H1 (cell line): Measurements from ENCODE around the gene SHISAL1. TPM values are rescaled to one million over a fixed set of nuclear protein-coding genes. Genes with fewer than 3 reads are reported as not detected.
A peak's percentile ranks its signal among the peaks of the same experiment; 100 is the strongest.

Source experiments
- CTCF ChIA-PET: fragments of 300-600 bp; sonication (Branson Sonifier 250); formaldehyde crosslinking; loops from one replicate; lab custom pipeline; 2021; ENCODE audit not compliant: partially characterized antibody; lab: Charles Lee
- POLR2A ChIA-PET: fragments of 300-600 bp; sonication (Branson Sonifier 250); formaldehyde crosslinking; loops from one replicate; lab custom pipeline; 2021; ENCODE audit warnings: inconsistent platforms; ENCODE audit not compliant: partially characterized antibody; lab: Charles Lee
- DNase-seq, 2 experiments: peaks; one replicate each; pipeline versions ENCODE4 v3.0.0 to v3.0.0-alpha.2; 2010 to 2022; ENCODE audit warnings: low spot score in 2 of 2, low read depth in 1 of 2, mixed read lengths in 1 of 2
- FAIRE-seq: peaks from 2 replicates; lab custom pipeline; 2011; peaks lifted over from hg19 to GRCh38; lab: Jason Lieb, UNC
- H2AFZ ChIP-seq: 2 replicates; pipeline ENCODE4 v1.8.1; 2012; ENCODE audit warnings: low read length, inconsistent platforms
- H2AK5ac ChIP-seq: 2 replicates; pipeline ENCODE4 v1.6.1; 2013; ENCODE audit warnings: low read depth, low read length
- H2BK120ac ChIP-seq: replicated peaks from 2 replicates; pipeline ENCODE3; 2013; ENCODE audit warnings: low read depth, low read length, inconsistent platforms
- H2BK12ac ChIP-seq: 2 replicates; pipeline ENCODE4 v1.6.1; 2013; ENCODE audit warnings: low read depth, low read length
- H2BK15ac ChIP-seq: 2 replicates; pipeline ENCODE4 v1.6.1; 2013; ENCODE audit warnings: low read length
- H2BK20ac ChIP-seq: 2 replicates; pipeline ENCODE4 v1.6.1; 2013; ENCODE audit warnings: low read length
- H2BK5ac ChIP-seq: 2 replicates; pipeline ENCODE4 v1.6.1; 2013; ENCODE audit warnings: low read depth, low read length
- H3K14ac ChIP-seq: 2 replicates; pipeline ENCODE4 v1.6.1; 2013; ENCODE audit warnings: inconsistent platforms; ENCODE audit not compliant: insufficient read length
- H3K18ac ChIP-seq: 2 replicates; pipeline ENCODE4 v1.6.1; 2013; ENCODE audit warnings: low read length; ENCODE audit errors: extremely low read depth
- H3K23ac ChIP-seq: 2 replicates; pipeline ENCODE4 v1.6.1; 2013; ENCODE audit warnings: inconsistent platforms; ENCODE audit not compliant: insufficient read length
- H3K23me2 ChIP-seq: 2 replicates; pipeline ENCODE4 v1.6.1; 2013; ENCODE audit warnings: low read depth, low read length
- H3K27ac ChIP-seq: 2 replicates; pipeline ENCODE4 v1.6.1; 2011; ENCODE audit warnings: low read depth, low read length, inconsistent platforms
- H3K27me3 ChIP-seq, 4 experiments: replicated peaks in 1 of 4; 1 replicate in 1 of 4; 2 replicates in 3 of 4; pipeline versions ENCODE4 v1.6.1 to v1.8.1; 2011 to 2013; ENCODE audit warnings: low read length in 3 of 4, mild to moderate bottlenecking in 3 of 4, inconsistent platforms in 2 of 4, mixed read lengths in 2 of 4, moderate library complexity in 1 of 4; ENCODE audit not compliant: control insufficient read depth in 3 of 4, insufficient read depth in 3 of 4; ENCODE audit errors: extremely low read depth in 1 of 4
- H3K36me3 ChIP-seq, 4 experiments: 2 replicates each; pipeline versions ENCODE4 v1.6.1 to v1.8.1; 2011 to 2013; ENCODE audit warnings: mild to moderate bottlenecking in 4 of 4, low read length in 3 of 4, moderate library complexity in 2 of 4, control low read depth in 1 of 4, inconsistent platforms in 1 of 4; ENCODE audit not compliant: insufficient read depth in 4 of 4, control insufficient read depth in 2 of 4
- H3K4ac ChIP-seq: replicated peaks from 2 replicates; pipeline ENCODE3; 2013; ENCODE audit warnings: low read length, low read depth, mixed read lengths, inconsistent platforms; ENCODE audit not compliant: insufficient read length
- H3K4me1 ChIP-seq, 4 experiments: replicated peaks in 1 of 4; 1 replicate in 1 of 4; 2 replicates in 3 of 4; pipeline versions ENCODE4 v1.6.1 to v1.8.1; 2011 to 2013; ENCODE audit warnings: low read length in 3 of 4, inconsistent platforms in 2 of 4, mixed read lengths in 1 of 4; ENCODE audit not compliant: insufficient read depth in 4 of 4, control insufficient read depth in 3 of 4
- H3K4me2 ChIP-seq, 2 experiments: 2 replicates each; pipeline versions ENCODE4 v1.6.1 to v1.8.1; 2011 to 2013; ENCODE audit warnings: low read depth in 2 of 2, low read length in 2 of 2, control low read depth in 1 of 2, inconsistent platforms in 1 of 2, mild to moderate bottlenecking in 1 of 2; ENCODE audit not compliant: insufficient read depth in 1 of 2
- H3K4me3 ChIP-seq, 4 experiments: fragments of 200-600, 300-600 bp in 1 of 4; sonication (generic), shearing (Covaris generic), sonication (Bioruptor Twin) in 1 of 4; 2 replicates each; pipeline versions ENCODE4 v1.5.1 to v1.8.1; 2011 to 2016; ENCODE audit warnings: low read length in 4 of 4, low read depth in 3 of 4, control low read depth in 2 of 4, inconsistent platforms in 2 of 4, mild to moderate bottlenecking in 2 of 4, mixed read lengths in 1 of 4, moderate library complexity in 1 of 4; ENCODE audit not compliant: insufficient read depth in 2 of 4; ENCODE audit errors: extremely low read depth in 1 of 4
- H3K56ac ChIP-seq: replicated peaks from 2 replicates; pipeline ENCODE3; 2013; ENCODE audit warnings: low read depth, mild to moderate bottlenecking, mixed read lengths, low read length, inconsistent platforms; ENCODE audit not compliant: insufficient read length
- H3K79me1 ChIP-seq: 2 replicates; pipeline ENCODE4 v1.6.1; 2013; ENCODE audit warnings: low read depth, low read length, control low read depth
- H3K79me2 ChIP-seq, 2 experiments: 2 replicates each; pipeline versions ENCODE4 v1.6.1 to v1.8.1; 2012 to 2013; ENCODE audit warnings: low read length in 2 of 2, mild to moderate bottlenecking in 2 of 2, inconsistent platforms in 1 of 2; ENCODE audit not compliant: insufficient read depth in 2 of 2, control insufficient read depth in 1 of 2
- H3K9ac ChIP-seq, 4 experiments: replicated peaks in 1 of 4; 1 replicate in 1 of 4; 2 replicates in 3 of 4; pipeline versions ENCODE4 v1.6.1 to v1.8.1; 2011 to 2013; ENCODE audit warnings: low read depth in 3 of 4, low read length in 3 of 4, control low read depth in 2 of 4, mild to moderate bottlenecking in 2 of 4, moderate library complexity in 2 of 4, inconsistent platforms in 1 of 4; ENCODE audit errors: extremely low read depth in 1 of 4
- H3K9me3 ChIP-seq, 2 experiments: 2 replicates each; pipeline versions ENCODE4 v1.6.1 to v1.8.1; 2012 to 2013; ENCODE audit warnings: mild to moderate bottlenecking in 2 of 2, moderate library complexity in 2 of 2, control low read depth in 1 of 2, inconsistent platforms in 1 of 2, low read depth in 1 of 2, low read length in 1 of 2, mixed read lengths in 1 of 2; ENCODE audit not compliant: insufficient read depth in 2 of 2
- H4K20me1 ChIP-seq, 2 experiments: replicated peaks in 1 of 2; 2 replicates each; pipeline versions ENCODE3 to v1.8.1; 2011 to 2013; ENCODE audit warnings: inconsistent platforms in 2 of 2, low read length in 2 of 2, mild to moderate bottlenecking in 1 of 2; ENCODE audit not compliant: insufficient read depth in 2 of 2, control insufficient read depth in 1 of 2
- H4K5ac ChIP-seq: 2 replicates; pipeline ENCODE4 v1.6.1; 2013; ENCODE audit warnings: low read length, low read depth, mixed read lengths, inconsistent platforms; ENCODE audit not compliant: insufficient read length
- H4K8ac ChIP-seq: 2 replicates; pipeline ENCODE4 v1.8.0; 2013; ENCODE audit warnings: mild to moderate bottlenecking, moderate library complexity, low read length, inconsistent platforms; ENCODE audit not compliant: insufficient read depth; ENCODE audit errors: extremely low read depth
- H4K91ac ChIP-seq: replicated peaks from 2 replicates; pipeline ENCODE3; 2013; ENCODE audit warnings: low read length, mixed read lengths, inconsistent platforms; ENCODE audit not compliant: insufficient read length
- BRCA1 ChIP-seq: IDR thresholded peaks from 2 replicates; pipeline ENCODE4 v1.6.1; 2012; ENCODE audit warnings: low read depth, low read length, improper control_type of control experiment
- CBX8 ChIP-seq: fragments of 300-800, 300-1000 bp; sonication (generic); IDR thresholded peaks from 2 replicates; pipeline ENCODE4 v1.7.1; 2016; ENCODE audit warnings: low read depth, low read length, borderline replicate concordance
- CEBPB ChIP-seq: IDR thresholded peaks from 2 replicates; pipeline ENCODE4 v1.6.1; 2012; ENCODE audit warnings: low read depth, low read length
- CHD1 ChIP-seq: IDR thresholded peaks from 2 replicates; pipeline ENCODE4 v1.6.1; 2012; ENCODE audit warnings: low read depth, low read length, improper control_type of control experiment
- CTBP2 ChIP-seq: IDR thresholded peaks from 2 replicates; pipeline ENCODE4 v1.7.0; 2011; ENCODE audit warnings: borderline replicate concordance, mild to moderate bottlenecking, moderate library complexity, mixed read lengths, low read length; ENCODE audit not compliant: insufficient read depth, insufficient read length
- RAD21 ChIP-seq, 2 experiments: IDR thresholded peaks in 1 of 2; conservative IDR thresholded peaks in 1 of 2; 2 replicates each; pipeline ENCODE4 v1.6.1; 2011; ENCODE audit warnings: low read depth in 2 of 2, low read length in 2 of 2, improper control_type of control experiment in 1 of 2, inconsistent platforms in 1 of 2, mild to moderate bottlenecking in 1 of 2, moderate library complexity in 1 of 2
- SAP30 ChIP-seq: fragments of 300-600 bp; sonication (generic); IDR thresholded peaks from 2 replicates; pipeline ENCODE4 v1.7.1; 2012; ENCODE audit warnings: low read length, moderate library complexity, mild to moderate bottlenecking, inconsistent platforms; ENCODE audit not compliant: insufficient read depth, insufficient replicate concordance
- SP2 ChIP-seq: IDR thresholded peaks from 2 replicates; pipeline ENCODE4 v1.6.1; 2012; ENCODE audit warnings: mild to moderate bottlenecking, low read length, inconsistent platforms
- SUZ12 ChIP-seq: fragments of 200-600 bp; sonication (generic); IDR thresholded peaks from 2 replicates; pipeline ENCODE4 v1.6.1; 2012; ENCODE audit warnings: mild to moderate bottlenecking, inconsistent platforms, low read length, moderate library complexity, mixed read lengths
- TEAD4 ChIP-seq: IDR thresholded peaks from 2 replicates; pipeline ENCODE4 v1.6.1; 2012; ENCODE audit warnings: low read depth, low read length, inconsistent platforms, mixed read lengths
- ZNF274 ChIP-seq: IDR thresholded peaks from 2 replicates; pipeline ENCODE4 v1.7.0; 2012; ENCODE audit warnings: low read length, borderline replicate concordance; ENCODE audit errors: extremely low read depth
- WGBS, 2 experiments: shearing (Covaris generic) in 1 of 2; methylation state at CpG; one replicate each; pipeline versions ENCODE4 v1.1.6 to v1.1.7; 2013 to 2015; ENCODE audit warnings: low lambda C conversion rate in 2 of 2, mixed read lengths in 2 of 2, inconsistent platforms in 1 of 2, low coverage in 1 of 2, missing lambda C conversion rate in 1 of 2; ENCODE audit not compliant: insufficient replicate concordance in 2 of 2, insufficient coverage in 1 of 2, insufficient read length in 1 of 2; ENCODE audit errors: extremely low coverage in 1 of 2, missing lambda C conversion rate in 1 of 2; 5-methylcytosine and 5-hydroxymethylcytosine counted together
- polyA plus RNA-seq, 7 experiments: library from polyadenylated mRNA; depleted of rRNA in 3 of 7; stranded (reverse) in 5 of 7; unstranded in 2 of 7; fragments of >200 nt in 5 of 7; fragments of 200-250 nt in 2 of 7; gene quantifications; 1 replicate in 5 of 7; 2 replicates in 1 of 7; 4 replicates in 1 of 7; pipeline versions ENCODE4 v1.2.1 to v1.2.3, GENCODE V29; 2011 to 2013; ENCODE audit warnings: missing spikeins in 2 of 7, mixed read lengths in 2 of 7
- total RNA-seq: library from RNA; stranded (reverse); fragmentation: NEBNext Ultra II Directional; extraction: Animal tissue kit (Norgen Biotek cat#: 25700); gene quantifications from 2 replicates; pipeline ENCODE4 v1.2.1, GENCODE V29; 2021

Gene SHISAL1
- total and polyA plus RNA-seq, 2 of the 8 experiments (the other 6 are each of a cell fraction or from before 2014, with no cell fraction given): 3.7 to 5.8 TPM

DNA sequence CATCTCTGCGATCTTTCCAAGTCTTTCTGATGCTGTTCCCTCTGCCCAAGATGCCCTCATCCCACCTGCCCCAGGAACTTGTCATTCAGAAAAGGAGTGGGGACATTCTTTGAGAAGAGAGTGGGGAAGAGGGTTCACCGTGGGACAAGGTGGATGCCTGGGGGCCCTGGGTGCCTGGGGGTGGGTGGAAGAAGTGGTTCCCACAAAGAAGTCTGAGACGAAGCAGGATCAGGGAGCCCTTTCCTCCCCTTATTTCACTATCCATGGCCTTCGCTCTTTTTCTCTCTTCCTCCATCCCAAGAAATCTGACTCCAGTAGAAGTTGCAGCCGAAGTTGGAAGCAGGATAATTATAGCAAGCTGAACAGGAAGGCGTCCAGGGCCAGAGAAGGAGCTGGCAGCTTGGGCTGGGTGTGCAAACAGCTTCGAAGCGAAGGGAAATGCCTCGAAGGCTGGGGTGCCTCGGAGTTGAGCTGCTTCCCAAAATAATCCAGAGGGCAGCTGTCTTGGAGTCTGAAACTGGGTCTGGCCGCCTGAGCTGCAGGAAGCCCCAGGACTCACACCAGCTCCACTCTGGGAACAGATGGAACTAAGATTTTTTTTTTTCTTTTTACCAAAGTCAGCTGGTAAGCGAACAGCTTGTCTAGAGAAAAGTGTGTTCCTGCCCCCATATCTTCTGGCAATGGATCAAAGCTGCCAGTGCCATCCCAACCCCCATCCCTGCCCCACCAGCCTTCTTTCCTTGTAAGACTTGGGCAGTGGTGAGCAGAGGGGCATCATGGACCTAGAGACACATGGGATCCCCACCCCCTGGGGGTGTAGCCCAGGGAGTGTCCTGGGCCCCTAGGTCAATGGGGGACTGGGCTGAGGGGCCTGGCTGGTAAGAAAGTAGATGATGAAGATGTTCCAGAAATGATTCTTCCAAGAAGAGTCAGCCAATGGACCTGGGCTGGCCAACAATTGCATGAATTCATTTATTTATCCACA, 100.5 kb downstream of the SHISAL1 start:
- H2BK5ac ChIP-seq: no peak overlapping the region
- peak overlapping the region; percentile 7; the same call in 1 of the 2 replicates for H2BK12ac ChIP-seq
- ChIA-PET CTCF (interaction anchor here (0.9 to 1.8 kb wide), 3 partner anchors 9 to 413 kb away, joined by 3 to 5 read pairs (median 3); no protein-coding TSS in a partner anchor), POLR2A (interaction anchor here (0.8 kb wide), 1 partner anchor 495 kb away, joined by 3 read pairs; no protein-coding TSS in a partner anchor)
- no peak overlapping the region for H3K4ac ChIP-seq
- DNase-seq (peak in 1 of 2 experiments; percentile 39), FAIRE-seq (no peak)
- H2BK20ac ChIP-seq: no peak overlapping the region
- H3K36me3 ChIP-seq: no peaks in the 10 kb centered on the region; a peak in 1 of 8 replicates
- no peaks in the 10 kb centered on the region for H3K27me3 ChIP-seq
- no peaks in the 10 kb centered on the region; a peak in 1 of 7 replicates for H3K4me1 ChIP-seq
- 88% methylated on average over 12 of the region's 12 CpGs; no CpG with 5 or more reads in 1 of the 2 experiments for WGBS, 2 experiments
- no peak overlapping the region for H3K9ac ChIP-seq
- H3K56ac ChIP-seq: no peak overlapping the region
- H3K14ac ChIP-seq: no peak overlapping the region
- no peak overlapping the region for H4K8ac ChIP-seq
- no peaks in the 10 kb centered on the region for H3K79me2 ChIP-seq
- no peak overlapping the region for H3K27ac ChIP-seq
- no peak overlapping the region for H3K18ac ChIP-seq
- no peak overlapping the region for H2AK5ac ChIP-seq
- H3K23me2 ChIP-seq: peaks cover 7% of the 10 kb centered on the region; the same call in 1 of the 2 replicates
- no peak overlapping the region for H3K4me3 ChIP-seq
- no peaks in the 10 kb centered on the region for H3K79me1 ChIP-seq
- H4K5ac ChIP-seq: no peak overlapping the region
- no peak overlapping the region for H3K23ac ChIP-seq
- no peak overlapping the region for H4K91ac ChIP-seq
- H2BK120ac ChIP-seq: no peak overlapping the region
- H2BK15ac ChIP-seq: no peak overlapping the region
- H3K9me3 ChIP-seq: 0 out of 4 replicates have a peak, but pooled peaks cover 0 to 3% of the 10 kb centered on the region in 2 experiments
- peaks cover 0 to 5% of the 10 kb centered on the region in 2 experiments for H4K20me1 ChIP-seq
- H3K4me2 ChIP-seq: no peak overlapping the region
- H2AFZ ChIP-seq: 0 out of 2 replicates have a peak overlapping the region, but pooled peaks have one; percentile 20
- TF ChIP-seq CTBP2: no peak
- no peak for TF ChIP-seq ZNF274
- TF ChIP-seq BRCA1: no peak
- TF ChIP-seq SP2: no peak
- TF ChIP-seq SAP30: no peak
- TF ChIP-seq CBX8: no peak
- no peak for TF ChIP-seq CEBPB
- TF ChIP-seq SUZ12: no peak
- no peak for TF ChIP-seq TEAD4
- no peak for TF ChIP-seq RAD21 (IDR thresholded peaks at IDR 0.05 in 1 of 2, conservative IDR thresholded peaks at IDR 0.05 in 1 of 2; ENCODE audit: low read depth in 2 of 2, low read length in 2 of 2)
- TF ChIP-seq CHD1: no peak
